Amniotic stem cell (primary cell): ENCODE data around the gene OR7A10.

ENCODE experiments used
- DNase-seq: peaks from one replicate; lab custom pipeline; 2025; lab: John Stamatoyannopoulos, UW

Gene OR7A10

DNA sequence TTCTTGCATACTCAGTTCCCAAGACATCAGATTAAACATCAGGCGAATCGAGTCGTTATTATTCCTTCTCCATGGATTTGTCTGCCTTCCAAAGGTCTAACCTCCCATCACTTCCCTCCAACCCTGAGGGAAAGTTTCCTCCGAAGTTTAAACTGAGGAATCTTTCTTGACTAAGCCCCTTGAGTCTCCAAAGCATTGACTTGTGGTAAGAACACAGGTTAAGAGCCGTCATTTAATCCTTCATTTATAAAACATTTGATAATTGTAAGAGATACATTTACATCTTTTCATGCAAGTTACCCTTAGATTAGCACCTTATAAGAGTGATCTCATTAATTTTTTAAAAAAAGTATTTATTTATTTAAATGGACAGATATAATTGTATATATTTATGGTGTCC, at the start of gene OR7A10:
Gene OR7A10 (minus strand): TSS at position 101 of the 400 bp plus-strand sequence. CDS start 7,045 bp downstream, outside the sequence.
- no peak for DNase-seq

- DNase-seq = no peak
These were observed 42.1 kb upstream of the OR7A10 start for GRCh38 chr19:14890643-14891379.

- no peak for DNase-seq
These were observed 41.4 kb upstream of the OR7A10 start for GRCh38 chr19:14889994-14890642.

GRCh38 chr19:14886032-14886431, 37.3 kb upstream of the OR7A10 start, which contains the start of gene OR7A17:
Gene OR7A17 (minus strand): TSS chr19:14886132. CDS start chr19:14881355, 4,777 bp downstream.
- no peak for DNase-seq

DNA sequence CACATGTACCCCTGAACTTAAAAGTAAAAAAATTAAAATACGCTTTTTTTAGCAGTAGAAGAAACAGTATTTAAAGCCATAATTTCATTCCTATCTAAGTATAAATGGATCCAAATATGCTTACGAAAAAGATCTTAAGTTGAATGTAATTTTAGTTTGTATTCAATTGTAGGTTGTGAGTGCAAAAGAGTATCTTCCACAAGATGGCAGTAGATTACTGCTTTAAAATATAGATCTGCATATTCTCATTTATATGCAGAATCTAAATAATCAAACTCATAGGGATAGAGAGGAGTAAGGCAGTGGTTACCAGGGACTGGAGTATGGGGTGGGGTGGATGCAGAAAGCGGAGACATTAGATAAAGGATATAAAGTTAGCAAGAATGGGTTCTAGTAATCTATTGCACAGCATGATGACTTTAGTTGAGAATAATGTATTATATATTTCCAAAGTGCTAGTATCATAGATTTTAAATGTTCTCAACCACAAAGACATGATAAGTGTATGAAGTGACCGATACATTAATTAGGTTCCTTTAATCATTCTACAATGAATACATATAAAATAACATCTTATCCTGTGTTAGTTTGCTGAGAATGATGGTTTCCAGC, 23.0 kb upstream of the OR7A10 start:
- DNase-seq = no peak

- no peak for DNase-seq
These were observed 19.8 kb upstream of the OR7A10 start for GRCh38 chr19:14868497-14868896.

GRCh38 chr19:14843578-14843977, 5.1 kb downstream of the OR7A10 start:
- DNase-seq = no peak

- DNase-seq = no peak
These were observed 5.6 kb downstream of the OR7A10 start for GRCh38 chr19:14843169-14843568.

- DNase-seq = no peak
These were observed 8.5 kb downstream of the OR7A10 start for GRCh38 chr19:14840206-14840605.

- no peak for DNase-seq
These were observed 11.3 kb downstream of the OR7A10 start for GRCh38 chr19:14837391-14837790.

- DNase-seq = no peak
These were observed 13.7 kb downstream of the OR7A10 start, which contains the start of the genes OR7A5 and OR7C1 for GRCh38 chr19:14835011-14835410. Gene OR7A5 (minus strand): TSS chr19:14835185. CDS start chr19:14828241, 6,944 bp downstream. Gene OR7C1 (minus strand): TSS chr19:14835185. CDS start chr19:14800136, 35,049 bp downstream.

DNA sequence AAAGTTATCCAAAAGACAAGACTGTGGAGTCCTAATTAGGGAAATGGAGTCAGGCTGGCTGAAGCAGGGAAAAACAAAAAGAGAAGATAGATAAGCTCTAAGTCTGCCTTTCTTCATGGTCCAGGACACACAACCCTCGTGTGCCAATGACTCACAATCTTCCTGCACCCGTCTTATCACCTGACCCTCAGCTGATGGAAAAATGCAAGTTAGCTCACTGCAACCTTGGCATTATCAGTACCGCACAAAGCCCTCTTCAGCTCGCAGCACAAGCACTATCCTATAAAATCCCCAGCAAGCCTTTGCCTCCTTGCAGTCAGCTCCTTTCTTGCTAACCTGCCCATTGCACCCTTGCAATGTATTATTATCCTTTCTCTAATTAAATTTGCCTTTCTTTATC, 18.0 kb downstream of the OR7A10 start:
- no peak for DNase-seq

- no peak for DNase-seq
These were observed 22.7 kb downstream of the OR7A10 start for GRCh38 chr19:14826006-14826405.

GRCh38 chr19:14821937-14822336, 26.8 kb downstream of the OR7A10 start:
- DNase-seq = no peak

DNA sequence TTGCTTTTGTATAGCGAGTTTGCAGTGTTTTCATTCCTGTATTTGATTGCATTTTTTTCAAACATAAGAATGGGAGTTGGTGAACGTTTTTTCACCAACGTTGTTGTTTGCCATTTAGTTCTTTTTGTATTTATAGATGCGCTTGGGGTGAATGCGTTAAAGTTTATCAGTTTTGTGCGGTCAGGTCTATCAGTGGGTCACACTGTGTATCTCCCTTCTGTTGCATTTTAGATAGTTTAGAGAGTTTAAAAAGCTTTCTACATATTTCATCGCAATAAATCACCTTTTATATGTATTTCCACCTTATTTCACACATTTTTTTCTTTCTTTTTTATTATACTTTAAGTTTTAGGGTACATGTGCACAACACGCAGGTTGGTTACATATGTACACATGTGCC, 30.1 kb downstream of the OR7A10 start:
- DNase-seq = no peak

GRCh38 chr19:14817052-14817451, 31.7 kb downstream of the OR7A10 start:
- DNase-seq = no peak

- no peak for DNase-seq
These were observed 33.6 kb downstream of the OR7A10 start for GRCh38 chr19:14814982-14815652.

DNA sequence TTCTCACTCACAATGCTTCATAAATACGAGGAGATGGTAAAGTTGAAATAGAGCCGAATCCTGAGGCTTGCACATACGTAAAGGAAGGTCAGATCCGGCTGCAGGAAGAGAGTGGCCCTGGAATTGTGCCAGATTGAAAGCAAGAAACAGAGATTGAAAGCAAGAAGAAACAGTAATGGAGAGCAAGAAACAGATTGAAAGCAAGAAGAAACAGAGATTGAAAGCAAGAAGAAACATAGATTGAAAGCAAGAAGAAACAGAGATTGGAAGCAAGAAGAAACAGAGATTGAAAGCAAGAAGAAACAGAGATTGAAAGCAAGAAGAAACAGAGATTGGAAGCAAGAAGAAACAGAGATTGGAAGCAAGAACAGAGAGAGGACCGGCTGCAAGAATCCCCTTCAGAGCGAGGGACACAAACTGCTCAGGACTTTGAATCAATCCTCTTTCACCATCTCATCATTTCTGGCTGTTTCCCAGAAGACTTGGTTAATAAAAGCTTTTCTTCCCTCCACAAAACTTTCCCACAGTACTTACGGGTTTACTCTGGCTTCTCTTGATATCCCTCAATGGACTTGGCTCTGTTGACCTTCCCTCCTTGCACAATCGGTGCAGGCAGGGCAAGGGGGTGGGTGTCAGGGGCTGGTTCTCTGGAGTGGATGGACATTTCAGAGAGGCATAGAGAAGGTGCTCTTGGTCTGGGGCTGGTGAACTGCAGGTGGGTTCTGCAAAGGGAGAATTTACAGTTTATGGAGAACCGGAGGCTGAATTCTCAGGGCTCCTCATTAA, 39.3 kb downstream of the OR7A10 start:
- DNase-seq = no peak

GRCh38 chr19:14804765-14805164, 44.0 kb downstream of the OR7A10 start:
- no peak for DNase-seq

- no peak for DNase-seq
These were observed 50.0 kb downstream of the OR7A10 start for GRCh38 chr19:14798760-14799159.

DNA sequence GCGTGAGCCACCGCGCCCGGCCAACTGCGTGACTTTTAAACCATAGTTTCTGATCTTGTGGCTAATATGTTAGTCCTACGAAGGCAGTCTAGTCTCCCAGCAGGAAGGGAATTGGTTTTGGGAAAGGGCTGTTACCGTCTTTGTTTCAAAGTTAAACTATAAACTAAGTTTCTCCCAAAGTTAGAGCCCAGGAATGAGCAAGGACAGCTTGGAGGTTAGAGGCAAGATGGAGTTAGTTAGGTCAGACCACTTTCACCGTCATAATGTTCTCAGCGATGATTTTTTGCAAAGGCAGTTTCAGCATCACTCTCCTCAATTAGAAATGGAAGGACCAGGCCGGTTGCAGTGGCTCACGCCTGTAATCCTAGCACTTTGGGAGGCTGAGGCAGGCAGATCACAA, 52.7 kb downstream of the OR7A10 start:
- no peak for DNase-seq
